GM18511 (cell line): ENCODE measurements around the gene CLCNKA.
"Not testable (repeated sequence)": the region's sequence is repeated elsewhere in the genome, so short reads cannot be mapped to it uniquely, and the experiment has no call there.

Source experiments
- ATAC-seq: cut with Tn5 transposase; IDR thresholded peaks from one replicate; pipeline ENCODE4 v1.9.1; 2021; ENCODE audit warnings: mild to moderate bottlenecking, moderate library complexity; ENCODE audit not compliant: unreplicated experiment

CLCNKA gene

DNA sequence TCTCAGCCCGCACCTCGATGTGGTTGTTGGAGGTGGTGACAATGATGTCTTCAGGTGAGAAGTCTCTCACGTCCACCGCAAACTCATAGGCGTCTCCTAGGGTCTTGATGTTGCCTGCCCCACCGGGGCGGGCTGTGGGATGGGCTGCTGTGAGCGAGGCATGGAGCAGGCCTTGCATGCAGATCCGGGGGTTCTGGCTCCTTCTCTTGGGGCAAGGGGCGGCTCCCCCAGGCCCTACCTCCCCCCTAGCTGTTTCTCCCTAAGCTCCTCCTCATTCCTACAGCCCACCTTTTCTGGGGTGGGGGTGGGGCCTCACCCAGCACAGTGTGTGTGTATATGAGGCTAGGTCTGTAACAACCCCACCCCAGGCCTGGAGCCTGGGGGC, 4.8 kb upstream of the CLCNKA start:
- ATAC-seq, result no peak

DNA sequence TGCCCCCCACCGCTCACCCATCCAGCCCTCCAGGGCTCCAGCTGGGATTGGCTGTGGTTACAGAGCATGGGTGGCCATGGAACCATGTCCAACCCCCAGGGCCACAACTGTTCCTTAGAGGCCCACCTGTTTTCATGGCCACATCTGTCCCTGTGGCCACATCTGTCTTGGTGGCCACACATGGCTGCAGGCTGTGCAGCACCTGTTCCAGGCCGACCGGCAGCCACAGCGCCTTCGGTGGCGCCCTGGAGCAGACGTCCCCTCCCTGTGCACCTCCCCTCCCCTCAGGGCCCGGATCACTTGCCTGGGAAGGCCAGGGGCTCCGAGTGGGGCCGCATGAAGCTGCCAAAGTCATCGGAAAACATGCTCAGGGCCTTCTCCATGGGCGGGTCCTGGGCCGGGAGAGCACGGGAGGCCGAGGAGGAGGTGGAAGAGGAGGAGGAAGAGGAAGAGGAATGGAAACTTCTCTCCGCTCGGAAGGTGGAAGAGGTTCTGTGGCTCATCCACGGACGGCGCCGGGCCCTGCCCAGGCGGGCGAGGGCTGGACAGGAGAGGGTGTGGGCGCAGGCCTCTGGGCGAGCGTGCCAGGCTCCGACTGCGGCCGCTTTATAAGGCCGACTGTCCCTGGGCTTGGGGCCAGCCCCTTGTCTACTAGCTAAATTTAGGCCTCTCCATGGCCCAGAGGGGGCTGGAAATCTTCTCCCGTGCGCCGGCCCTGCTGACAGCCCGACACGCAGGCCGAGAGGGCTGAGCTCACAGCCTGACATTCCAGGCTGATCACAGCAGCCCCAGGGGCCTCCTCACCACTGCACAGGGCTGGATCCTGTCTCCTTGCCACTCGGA, 4.2 kb upstream of the CLCNKA start, which contains the start of gene HSPB7:
HSPB7 (minus strand) TSS at position 583 of the 843 bp plus-strand sequence; CDS start at position 503, 80 bp downstream.
- ATAC-seq, result no peak

DNA sequence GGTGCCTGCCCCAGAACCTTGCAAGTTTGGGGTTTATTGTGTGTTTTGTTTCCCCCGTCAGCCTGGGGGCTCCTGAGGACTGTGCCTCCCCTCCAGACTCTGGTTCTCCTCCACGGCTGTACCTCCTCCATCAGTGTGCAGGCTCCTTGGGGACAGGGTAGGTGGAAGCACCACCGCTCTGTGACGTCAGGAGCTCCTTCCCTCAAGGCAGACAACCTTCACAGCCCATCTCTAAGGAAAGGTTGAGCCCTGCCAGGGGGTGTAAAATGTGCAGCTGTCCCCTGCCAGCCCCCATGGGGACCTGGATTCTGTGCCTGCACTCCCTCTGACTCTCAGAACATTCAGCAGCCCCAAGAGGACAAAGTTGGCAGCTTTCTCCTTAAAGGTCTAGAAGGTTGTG, 3.5 kb upstream of the CLCNKA start:
- ATAC-seq, result no peak

DNA sequence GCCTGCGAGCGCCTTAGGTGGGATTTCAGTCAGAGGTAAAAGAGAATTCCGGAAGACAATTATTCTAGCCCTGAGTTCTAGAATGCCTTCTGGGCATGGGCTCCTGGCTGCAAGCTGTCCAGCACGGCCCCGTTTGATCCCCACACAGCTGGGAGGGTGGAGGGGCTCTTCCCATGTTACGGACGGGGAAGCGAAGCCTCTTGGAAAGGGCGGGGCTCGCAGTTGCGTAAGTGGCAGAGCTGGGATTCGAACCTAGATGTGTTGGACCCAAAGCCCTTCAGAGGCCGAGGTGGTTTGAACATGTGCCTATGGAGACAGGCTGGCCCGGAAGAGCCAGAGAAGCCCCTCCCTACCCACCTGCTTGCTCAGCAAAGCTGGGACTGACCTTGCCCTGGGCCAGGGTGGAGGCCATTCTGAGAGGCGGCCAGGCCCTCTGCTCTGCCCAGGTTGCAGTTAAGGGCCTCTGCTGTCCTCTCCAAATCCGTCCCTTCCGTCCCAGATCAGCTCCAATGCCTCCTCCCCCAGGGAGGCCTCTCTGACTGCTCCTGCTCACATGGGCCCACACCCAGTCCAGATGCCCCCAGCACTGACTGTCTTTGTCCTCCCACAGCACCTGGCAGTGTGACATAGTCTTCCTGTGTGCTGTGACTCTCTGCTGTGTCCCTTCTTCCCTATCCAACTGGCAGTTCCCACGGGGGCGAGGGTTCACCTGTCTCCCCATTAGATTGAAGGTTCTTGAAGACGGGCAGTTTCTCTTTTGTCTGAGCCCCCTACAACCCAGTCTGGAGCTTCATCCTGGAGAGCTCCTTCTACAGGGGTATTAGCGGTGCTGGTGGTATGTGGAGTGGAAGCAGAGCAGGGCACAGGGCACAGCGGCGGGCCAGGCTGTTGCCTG, 2.8 kb upstream of the CLCNKA start:
- ATAC-seq, result no peak

DNA sequence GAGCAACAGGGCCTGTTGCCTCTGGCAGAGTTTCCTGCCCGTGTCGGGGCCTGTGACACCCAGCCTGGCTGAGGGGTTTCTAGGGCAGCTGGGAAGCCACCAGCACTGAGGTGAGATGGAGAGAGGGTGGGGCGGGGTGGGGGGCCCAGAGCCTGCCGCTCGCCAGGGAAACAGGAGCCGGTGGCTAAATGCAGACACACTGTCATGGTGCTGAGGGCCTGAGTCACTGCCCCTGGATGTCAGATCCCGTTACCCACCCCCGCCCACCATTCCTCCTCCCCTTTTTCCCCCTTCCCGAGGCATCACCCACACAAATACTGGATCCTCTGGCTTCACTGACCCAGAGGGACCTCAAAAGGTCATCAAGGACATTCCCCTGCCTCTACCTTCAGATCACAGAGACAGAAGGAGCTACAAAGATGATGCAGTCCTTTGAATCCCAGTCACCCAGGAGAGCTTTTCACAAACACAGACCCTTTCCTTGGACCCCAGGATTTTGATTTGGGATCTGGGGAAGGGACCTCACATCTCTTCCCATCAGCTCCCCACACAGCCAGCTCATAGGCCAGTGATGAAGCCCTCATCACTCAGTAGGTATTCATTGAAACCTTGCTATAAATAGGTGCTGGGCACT, 2.1 kb upstream of the CLCNKA start:
- ATAC-seq, result no peak

DNA sequence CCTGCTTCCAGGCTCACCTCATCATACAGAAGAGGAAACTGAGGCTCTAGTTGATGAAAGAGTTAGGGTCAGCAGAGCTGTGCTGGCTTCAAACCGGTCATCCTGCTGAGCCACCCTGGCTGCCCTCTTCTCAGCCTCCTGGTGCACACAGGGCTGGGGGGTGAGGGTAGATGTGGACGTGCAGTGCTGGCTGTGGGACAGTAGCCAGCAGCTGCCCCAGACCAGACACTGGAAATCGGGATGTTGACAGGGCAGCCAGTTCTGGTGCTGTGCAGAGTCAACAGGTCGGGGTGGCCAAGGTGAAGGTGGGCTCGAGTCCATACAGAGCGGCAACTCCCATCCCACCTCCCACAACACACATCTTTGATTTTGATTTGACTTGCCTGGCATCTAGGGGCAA, 1.5 kb upstream of the CLCNKA start:
- no peak for ATAC-seq

DNA sequence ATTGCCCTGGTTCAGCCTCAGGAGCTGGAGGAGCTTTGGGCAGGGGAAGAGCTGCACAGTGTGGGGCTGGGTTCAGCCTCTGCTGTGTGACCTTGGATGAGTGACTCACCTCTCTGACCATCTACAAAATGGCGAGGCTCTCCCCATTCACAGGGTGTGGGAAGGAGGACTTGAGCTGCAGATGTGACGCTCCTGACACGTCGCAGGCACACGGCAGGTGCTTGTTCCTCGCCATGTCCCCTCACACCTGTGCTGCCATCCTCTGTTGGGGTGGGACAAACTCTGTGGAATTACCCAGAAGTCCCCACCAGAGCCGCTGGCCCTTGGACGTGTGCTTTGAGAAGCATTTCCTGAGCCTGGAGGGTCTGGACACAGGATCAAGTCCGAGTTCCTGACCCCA, 958 bp upstream of the CLCNKA start:
- not testable (repeated sequence) for ATAC-seq

DNA sequence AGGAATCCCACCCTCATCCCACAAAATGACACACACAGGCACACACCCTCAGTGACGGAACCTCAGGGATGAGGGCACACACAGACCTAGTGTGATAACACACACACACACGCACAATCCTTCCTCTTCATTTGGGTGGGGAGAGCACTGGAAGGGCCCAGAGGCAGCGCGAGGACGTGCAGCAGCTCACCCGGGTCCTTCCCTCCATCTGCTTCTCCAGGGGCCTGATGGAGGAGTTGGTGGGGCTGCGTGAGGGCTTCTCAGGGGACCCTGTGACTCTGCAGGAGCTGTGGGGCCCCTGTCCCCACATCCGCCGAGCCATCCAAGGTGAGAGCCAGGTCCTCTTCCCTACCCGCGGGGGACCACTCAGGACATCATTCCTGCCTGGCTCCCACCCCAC, 557 bp downstream of the CLCNKA start:
- ATAC-seq, result no peak

DNA sequence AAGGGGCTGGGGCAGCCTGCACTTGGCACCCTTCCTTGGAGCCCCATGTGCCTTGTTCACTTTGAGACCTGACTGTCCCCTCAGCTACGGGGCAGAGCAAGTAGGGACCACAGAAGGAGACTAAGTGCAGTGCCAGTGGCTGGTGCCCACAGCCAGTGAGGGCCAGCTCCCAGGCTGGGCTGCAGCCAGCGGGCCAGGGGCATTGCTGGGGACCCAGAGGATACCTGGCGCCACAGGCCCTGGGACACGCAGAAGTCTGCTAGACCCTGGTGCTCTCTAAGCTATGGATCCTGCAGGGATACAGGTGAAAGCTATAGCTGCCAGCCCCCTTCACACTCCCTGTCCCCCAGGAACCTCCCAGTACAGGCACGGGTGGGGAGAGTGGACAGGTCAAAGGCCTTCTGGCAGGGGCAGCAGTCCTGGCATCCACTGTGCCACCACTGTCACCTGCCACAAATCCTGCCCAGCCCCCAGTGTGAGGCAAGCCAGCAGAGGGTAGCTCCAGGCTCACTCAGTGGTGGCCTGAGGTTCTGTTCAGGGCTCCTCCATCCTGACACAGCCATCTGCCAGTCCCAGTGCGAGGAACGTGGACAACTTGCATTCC, 1.3 kb downstream of the CLCNKA start:
- ATAC-seq, result no peak

DNA sequence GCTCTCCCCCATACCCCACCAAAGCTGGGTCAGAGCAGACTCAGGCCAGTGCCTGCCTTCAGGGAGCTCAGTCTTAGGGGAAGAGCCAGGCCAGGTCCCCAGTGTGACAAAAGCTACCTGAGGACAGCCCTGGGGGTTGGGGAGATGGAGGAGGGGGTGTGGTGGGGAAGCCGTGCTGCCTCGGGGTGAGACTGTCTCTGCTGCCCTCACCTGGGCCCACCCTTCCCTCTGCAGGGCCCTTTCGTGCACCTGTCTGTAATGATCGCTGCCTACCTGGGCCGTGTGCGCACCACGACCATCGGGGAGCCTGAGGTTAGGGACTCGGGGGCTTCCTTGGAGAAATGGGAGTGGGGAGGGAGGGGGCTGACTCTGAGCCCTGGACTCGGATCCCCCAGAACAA, 4.5 kb downstream of the CLCNKA start:
- ATAC-seq, result not testable (repeated sequence)

DNA sequence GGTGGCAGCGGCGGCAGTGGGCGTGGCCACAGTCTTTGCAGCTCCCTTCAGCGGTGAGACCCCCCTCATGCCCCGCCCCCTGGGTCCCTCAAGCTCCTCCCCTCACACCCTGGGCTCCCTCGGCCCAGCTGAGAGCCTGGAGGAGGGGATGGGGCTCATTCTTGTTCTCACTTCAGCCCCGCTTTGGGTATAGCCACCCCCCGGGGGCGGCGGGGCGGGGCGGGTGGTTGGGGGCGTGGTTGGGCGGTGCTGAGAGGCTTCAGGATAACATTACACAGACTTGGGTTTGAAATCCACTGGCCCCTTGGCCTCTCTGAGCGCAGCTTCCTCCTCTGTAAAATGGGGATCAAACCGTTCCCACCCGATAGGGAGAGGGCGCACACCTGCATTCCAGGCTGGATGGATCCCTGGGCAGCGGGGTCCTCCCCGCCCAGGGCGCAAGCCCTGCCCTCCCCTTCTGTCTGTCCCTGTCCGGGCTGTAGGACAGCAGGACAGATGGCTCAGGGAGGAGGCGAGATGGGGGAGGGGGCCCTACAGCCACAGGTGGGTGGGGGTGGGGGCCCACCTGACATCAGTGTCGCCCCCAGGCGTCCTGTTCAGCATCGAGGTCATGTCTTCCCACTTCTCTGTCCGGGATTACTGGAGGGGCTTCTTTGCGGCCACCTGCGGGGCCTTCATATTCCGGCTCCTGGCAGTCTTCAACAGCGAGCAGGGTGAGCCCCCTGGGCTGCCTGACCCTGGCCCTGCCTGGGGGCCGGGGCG, 5.1 kb downstream of the CLCNKA start:
- ATAC-seq, result no peak

DNA sequence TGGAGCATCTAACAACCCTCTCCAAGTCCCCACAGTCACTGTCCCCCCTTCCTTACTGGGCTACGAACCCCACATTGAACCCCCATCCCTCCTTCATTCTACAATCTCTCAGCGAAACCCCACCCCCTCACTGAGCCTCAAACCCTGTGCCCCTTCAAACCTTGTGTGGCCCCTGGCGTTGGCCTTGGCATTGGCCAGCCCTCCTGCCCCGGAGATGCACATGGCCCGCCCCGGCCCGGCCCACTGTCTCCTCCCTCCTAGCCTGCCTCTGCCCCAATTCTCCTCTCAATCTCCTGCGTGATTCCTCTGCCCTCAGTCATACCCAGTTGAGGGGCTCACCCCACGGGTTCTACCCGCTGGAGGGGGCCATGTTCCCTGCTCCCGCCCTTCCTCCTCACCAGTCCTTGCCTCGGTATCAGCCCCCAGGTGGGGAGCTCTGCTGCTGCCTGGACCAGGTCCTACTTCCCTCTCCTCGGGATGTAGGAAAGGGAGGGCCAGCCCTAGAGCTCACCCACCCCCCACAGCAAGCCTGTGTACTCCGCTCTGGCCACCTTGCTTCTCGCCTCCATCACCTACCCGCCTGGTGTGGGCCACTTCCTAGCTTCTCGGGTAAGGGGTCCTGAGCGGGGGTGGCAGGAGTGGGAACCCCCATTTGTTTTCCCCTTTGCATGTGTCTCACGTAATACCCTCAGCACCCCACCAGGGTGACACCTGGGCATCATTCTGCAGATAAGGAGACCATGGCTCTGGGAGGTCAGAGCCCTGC, 6.6 kb downstream of the CLCNKA start:
- no peak for ATAC-seq

DNA sequence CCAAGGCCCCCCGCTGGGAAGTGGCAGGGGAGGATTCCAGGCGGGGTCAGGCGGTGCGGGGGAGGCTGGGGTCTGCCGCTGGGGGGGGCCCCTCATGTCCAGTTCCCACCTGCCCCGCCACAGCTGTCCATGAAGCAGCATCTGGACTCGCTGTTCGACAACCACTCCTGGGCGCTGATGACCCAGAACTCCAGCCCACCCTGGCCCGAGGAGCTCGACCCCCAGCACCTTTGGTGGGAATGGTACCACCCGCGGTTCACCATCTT, 7.1 kb downstream of the CLCNKA start:
- not testable (repeated sequence) for ATAC-seq

DNA sequence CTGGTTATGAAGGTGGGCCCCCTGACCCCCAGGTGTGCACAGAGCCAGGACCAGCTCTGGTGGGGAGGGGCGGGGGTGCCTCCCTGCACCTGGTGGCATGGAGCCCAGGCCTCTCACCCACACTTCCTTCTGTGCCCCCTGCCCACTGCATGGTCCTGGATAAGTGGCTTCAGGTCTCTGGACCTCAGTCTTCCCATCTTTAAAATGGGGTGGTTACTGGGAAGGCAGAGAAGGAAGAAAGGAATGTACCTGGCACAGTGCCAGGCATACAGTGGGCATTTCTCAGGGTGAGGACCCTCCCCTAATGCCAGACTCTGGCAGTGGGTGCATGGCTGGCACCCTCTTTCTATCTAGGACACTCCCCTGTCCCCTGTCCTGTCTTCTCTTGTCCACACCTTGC, 7.5 kb downstream of the CLCNKA start:
- ATAC-seq, result no peak

DNA sequence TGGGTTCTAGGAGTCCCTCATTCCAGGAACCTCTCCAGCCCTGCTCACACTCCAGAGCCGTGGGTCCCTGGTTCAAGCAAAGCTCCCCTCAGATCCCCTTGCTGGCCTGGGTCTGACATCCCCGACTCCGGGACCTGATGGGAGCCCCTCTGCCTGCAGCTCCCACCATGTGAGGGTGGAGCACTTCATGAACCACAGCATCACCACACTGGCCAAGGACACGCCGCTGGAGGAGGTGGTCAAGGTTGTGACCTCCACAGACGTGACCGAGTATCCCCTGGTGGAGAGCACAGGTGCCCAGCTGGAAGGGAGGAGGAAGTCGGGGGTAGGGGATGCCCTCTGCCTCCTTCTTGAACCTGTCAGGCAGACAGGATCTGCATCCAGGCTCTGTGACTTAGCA, 9.7 kb downstream of the CLCNKA start:
- ATAC-seq, result no peak

DNA sequence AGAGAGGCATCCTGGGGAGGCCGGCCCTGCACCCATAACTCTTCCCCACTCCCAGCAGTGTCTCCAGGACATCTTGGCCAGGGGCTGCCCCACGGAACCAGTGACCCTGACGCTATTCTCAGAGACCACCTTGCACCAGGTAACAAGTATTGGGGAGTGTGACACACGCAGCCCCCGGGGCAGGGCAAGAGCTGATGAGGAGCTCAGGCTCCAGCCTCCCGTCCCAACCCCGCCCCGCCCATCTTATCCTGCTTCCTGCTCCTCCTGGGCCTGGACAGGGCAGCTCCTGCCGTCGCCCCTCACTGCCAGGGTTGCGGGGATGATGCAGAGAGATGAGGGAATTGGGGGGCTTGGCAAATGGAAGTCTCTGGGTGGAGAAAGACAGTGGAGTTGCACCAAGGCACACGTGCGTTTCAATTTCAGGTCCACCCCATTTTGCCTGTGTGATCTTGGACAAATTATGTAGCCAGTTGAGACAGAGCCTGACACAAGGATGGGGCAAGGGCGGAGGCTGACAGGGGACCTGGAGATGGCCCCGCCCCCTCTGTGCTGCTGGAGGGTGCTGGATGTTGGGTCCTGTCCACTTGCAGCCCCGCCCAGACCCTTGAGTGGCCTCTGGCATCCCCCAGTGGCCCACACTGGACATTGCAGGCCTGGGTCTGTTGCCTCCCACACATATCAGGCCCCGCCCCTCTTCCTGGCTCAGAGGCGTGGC, 10.7 kb downstream of the CLCNKA start:
- no peak for ATAC-seq

DNA sequence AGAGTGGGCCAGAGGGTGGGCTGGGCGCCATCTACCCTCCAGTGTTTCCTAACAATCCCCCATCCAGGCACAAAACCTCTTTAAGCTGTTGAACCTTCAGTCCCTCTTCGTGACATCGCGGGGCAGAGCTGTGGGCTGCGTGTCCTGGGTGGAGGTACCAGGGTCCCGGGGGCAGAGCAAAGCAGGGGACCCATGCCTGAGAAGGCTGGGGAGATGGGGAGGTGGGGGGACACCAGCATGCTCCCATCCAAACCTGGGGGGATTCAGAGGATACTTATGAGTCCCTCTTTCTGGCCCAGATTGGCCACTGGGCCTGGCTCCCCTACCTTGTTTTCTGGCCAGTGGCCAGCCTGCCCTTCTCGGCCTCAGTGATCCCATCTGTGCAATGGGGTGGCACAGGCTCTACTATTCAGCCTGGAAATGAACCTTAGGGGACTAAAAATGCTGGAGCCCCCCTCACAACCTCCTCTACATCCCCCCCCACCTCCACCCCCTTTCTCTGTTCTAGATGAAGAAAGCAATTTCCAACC, 11.3 kb downstream of the CLCNKA start:
- not testable (repeated sequence) for ATAC-seq

DNA sequence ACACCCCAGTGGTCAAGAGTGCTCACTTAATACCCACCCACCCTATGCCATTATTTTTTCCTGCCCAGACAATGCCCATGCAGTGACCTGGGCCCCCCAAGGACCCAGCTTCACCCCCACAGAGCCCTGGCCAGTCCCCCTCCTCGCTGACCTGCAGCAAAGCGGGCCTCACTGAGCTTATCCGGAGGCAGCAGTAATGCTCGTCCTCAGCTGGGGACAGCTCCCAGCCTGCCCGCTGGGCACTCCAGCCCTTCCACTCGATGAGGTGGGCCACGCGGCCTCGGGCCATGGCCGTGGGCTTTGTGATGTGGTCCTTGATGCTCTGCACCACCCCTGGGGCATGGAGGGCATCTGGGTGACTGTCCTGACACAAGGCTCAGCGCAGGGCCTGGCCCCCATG, 14.6 kb downstream of the CLCNKA start:
- ATAC-seq, result not testable (repeated sequence)

DNA sequence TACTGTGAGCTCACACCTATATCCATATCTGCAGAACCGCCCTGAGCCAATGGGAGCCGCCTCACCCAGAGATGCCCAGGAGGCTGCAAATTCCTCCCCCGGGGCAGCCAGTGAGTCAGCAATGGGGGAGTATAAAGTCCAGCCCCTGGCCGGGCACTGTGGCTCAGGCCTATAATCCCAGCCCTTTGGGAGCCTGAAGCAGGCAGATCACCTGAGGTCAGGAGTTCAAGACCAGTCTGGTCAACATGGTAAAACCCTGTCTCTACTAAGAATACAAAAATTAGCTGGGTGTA, 16.7 kb downstream of the CLCNKA start:
- ATAC-seq, result no peak
